ENCODE measurements around the gene FBXL20. TPM values are rescaled to one million over a fixed set of nuclear protein-coding genes. Genes with fewer than 3 reads are reported as not detected.

FBXL20 gene
- total and polyA plus RNA-seq, 4 donors: 1.6 to 8.4 (median 5.2) TPM

DNA sequence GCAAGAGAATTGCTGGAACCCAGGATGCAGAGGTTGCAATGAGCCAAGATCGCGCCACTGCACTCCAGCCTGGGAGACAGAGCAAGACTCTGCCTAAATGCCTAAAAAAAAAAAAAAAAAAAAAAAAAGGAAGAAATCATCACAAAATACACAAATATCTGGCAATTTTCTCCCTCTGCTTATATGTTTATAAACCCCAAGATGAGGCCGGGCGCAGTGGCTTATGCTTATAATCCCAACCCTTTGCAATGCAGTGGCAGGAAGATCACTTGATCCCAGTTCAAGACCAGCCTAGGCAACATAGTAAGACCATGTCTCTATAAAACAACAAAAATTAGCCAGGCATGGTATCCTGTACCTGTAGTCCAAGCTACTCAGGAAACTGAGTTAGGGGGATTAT is 28.2 kb upstream of the FBXL20 start:
- Histone ChIP-seq H3K9ac (ENCODE audit: low read depth in 1 of 2, low read length in 2 of 2) (no peak overlapping the region), H3K36me3 (ENCODE audit: control insufficient read depth in 4 of 4, insufficient read depth in 3 of 4, low read depth in 1 of 4, low read length in 3 of 4) (peaks cover 12 to 65% (median 48%) of the 10 kb centered on the region in 4 donors)
- DNase-seq (ENCODE audit: low spot score): no peak

DNA sequence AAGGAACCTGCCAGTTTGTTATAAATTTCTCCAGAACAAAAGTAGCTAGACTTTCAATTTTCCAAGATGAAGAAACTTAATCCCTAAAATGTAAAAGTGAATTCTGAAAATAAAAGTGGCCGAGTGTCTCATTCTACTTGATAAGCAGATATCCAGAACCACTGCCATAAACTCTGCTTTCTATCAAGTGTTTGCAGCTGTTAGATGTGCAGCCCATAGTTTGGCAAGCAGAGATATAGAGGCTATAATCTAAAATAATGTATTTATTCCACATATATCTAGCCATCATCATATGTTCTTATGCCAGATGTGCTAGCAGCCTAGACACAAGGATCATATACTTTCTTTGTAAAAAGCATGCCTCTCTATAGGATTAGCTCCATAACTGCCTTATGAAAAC is 14.7 kb upstream of the FBXL20 start:
- Histone ChIP-seq H3K9ac (ENCODE audit: low read depth in 1 of 2, low read length in 2 of 2) (no peak overlapping the region), H3K9me3 (ENCODE audit: control insufficient read depth in 4 of 4, low read length in 3 of 4) (no peaks in the 10 kb centered on the region), H3K4me3 (ENCODE audit: low read depth in 1 of 3, low read length in 3 of 3) (no peak overlapping the region), H3K27me3 (ENCODE audit: control insufficient read depth in 4 of 4, insufficient read depth in 4 of 4, low read length in 3 of 4) (no peaks in the 10 kb centered on the region), H3K36me3 (ENCODE audit: control insufficient read depth in 4 of 4, insufficient read depth in 3 of 4, low read depth in 1 of 4, low read length in 3 of 4) (peaks cover 14 to 68% (median 37%) of the 10 kb centered on the region in 4 donors), H3K4me1 (ENCODE audit: control insufficient read depth in 4 of 4, insufficient read depth in 4 of 4, low read length in 3 of 4) (no peaks in the 10 kb centered on the region), H3K27ac (ENCODE audit: low read depth in 1 of 2, low read length in 2 of 2) (no peak overlapping the region)
- 86% methylated on average over 1 of the region's 1 CpG for WGBS
- DNase-seq (ENCODE audit: low spot score): no peak
- no peak for TF ChIP-seq NR2F2 (IDR thresholded peaks at IDR 0.05)
- TF ChIP-seq, protein P1, sequence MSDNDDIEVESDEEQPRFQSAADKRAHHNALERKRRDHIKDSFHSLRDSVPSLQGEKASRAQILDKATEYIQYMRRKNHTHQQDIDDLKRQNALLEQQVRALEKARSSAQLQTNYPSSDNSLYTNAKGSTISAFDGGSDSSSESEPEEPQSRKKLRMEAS (IDR thresholded peaks at IDR 0.05): no peak
- TF ChIP-seq, protein P2, sequence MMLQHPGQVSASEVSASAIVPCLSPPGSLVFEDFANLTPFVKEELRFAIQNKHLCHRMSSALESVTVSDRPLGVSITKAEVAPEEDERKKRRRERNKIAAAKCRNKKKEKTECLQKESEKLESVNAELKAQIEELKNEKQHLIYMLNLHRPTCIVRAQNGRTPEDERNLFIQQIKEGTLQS (IDR thresholded peaks at IDR 0.05): no peak

More for the DNA sequence above, 28.2 kb upstream of the FBXL20 start:
- H3K4me3 ChIP-seq (ENCODE audit: low read depth in 1 of 3, low read length in 3 of 3): no peak overlapping the region
- H3K9me3 ChIP-seq (ENCODE audit: control insufficient read depth in 4 of 4, low read length in 3 of 4): no peaks in the 10 kb centered on the region
- H3K27ac ChIP-seq (ENCODE audit: low read depth in 1 of 2, low read length in 2 of 2): no peak overlapping the region
- H3K27me3 ChIP-seq (ENCODE audit: control insufficient read depth in 4 of 4, insufficient read depth in 4 of 4, low read length in 3 of 4): no peaks in the 10 kb centered on the region
- 98% methylated on average over 4 of the region's 4 CpGs for WGBS
- H3K4me1 ChIP-seq (ENCODE audit: control insufficient read depth in 4 of 4, insufficient read depth in 4 of 4, low read length in 3 of 4): no peaks in the 10 kb centered on the region
- no peak for TF ChIP-seq FOXA2 (IDR thresholded peaks at IDR 0.05)
- no peak for TF ChIP-seq NR2F2 (IDR thresholded peaks at IDR 0.05)
- TF ChIP-seq SP1 (IDR thresholded peaks at IDR 0.05): no peak
- TF ChIP-seq RXRA (IDR thresholded peaks at IDR 0.05): no peak
- TF ChIP-seq EGR1 (IDR thresholded peaks at IDR 0.05; ENCODE audit: low read depth in 2 of 2): no peak
- no peak for TF ChIP-seq HNF4G (IDR thresholded peaks at IDR 0.05)
- TF ChIP-seq HNF4A (conservative IDR thresholded peaks at IDR 0.05): no peak
- TF ChIP-seq, protein P2 (IDR thresholded peaks at IDR 0.05): no peak
- TF ChIP-seq, protein P1 (IDR thresholded peaks at IDR 0.05): no peak
- TF ChIP-seq JUND (IDR thresholded peaks at IDR 0.05): no peak
- TF ChIP-seq FOXA1 (IDR thresholded peaks at IDR 0.05): no peak
- no peak for TF ChIP-seq YY1 (IDR thresholded peaks at IDR 0.05)
- TF ChIP-seq, protein P3, sequence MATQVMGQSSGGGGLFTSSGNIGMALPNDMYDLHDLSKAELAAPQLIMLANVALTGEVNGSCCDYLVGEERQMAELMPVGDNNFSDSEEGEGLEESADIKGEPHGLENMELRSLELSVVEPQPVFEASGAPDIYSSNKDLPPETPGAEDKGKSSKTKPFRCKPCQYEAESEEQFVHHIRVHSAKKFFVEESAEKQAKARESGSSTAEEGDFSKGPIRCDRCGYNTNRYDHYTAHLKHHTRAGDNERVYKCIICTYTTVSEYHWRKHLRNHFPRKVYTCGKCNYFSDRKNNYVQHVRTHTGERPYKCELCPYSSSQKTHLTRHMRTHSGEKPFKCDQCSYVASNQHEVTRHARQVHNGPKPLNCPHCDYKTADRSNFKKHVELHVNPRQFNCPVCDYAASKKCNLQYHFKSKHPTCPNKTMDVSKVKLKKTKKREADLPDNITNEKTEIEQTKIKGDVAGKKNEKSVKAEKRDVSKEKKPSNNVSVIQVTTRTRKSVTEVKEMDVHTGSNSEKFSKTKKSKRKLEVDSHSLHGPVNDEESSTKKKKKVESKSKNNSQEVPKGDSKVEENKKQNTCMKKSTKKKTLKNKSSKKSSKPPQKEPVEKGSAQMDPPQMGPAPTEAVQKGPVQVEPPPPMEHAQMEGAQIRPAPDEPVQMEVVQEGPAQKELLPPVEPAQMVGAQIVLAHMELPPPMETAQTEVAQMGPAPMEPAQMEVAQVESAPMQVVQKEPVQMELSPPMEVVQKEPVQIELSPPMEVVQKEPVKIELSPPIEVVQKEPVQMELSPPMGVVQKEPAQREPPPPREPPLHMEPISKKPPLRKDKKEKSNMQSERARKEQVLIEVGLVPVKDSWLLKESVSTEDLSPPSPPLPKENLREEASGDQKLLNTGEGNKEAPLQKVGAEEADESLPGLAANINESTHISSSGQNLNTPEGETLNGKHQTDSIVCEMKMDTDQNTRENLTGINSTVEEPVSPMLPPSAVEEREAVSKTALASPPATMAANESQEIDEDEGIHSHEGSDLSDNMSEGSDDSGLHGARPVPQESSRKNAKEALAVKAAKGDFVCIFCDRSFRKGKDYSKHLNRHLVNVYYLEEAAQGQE (IDR thresholded peaks at IDR 0.05): no peak
- TF ChIP-seq, protein P4, sequence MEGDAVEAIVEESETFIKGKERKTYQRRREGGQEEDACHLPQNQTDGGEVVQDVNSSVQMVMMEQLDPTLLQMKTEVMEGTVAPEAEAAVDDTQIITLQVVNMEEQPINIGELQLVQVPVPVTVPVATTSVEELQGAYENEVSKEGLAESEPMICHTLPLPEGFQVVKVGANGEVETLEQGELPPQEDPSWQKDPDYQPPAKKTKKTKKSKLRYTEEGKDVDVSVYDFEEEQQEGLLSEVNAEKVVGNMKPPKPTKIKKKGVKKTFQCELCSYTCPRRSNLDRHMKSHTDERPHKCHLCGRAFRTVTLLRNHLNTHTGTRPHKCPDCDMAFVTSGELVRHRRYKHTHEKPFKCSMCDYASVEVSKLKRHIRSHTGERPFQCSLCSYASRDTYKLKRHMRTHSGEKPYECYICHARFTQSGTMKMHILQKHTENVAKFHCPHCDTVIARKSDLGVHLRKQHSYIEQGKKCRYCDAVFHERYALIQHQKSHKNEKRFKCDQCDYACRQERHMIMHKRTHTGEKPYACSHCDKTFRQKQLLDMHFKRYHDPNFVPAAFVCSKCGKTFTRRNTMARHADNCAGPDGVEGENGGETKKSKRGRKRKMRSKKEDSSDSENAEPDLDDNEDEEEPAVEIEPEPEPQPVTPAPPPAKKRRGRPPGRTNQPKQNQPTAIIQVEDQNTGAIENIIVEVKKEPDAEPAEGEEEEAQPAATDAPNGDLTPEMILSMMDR (IDR thresholded peaks at IDR 0.05; ENCODE audit: low read depth, low read length, missing input control): no peak
- no peak for TF ChIP-seq TAF1 (conservative IDR thresholded peaks at IDR 0.05)
- no peak for TF ChIP-seq RAD21 (IDR thresholded peaks at IDR 0.05)
- no peak for TF ChIP-seq GABPA (IDR thresholded peaks at IDR 0.05 in 1 of 2, conservative IDR thresholded peaks at IDR 0.05 in 1 of 2)

Data from liver (tissue), 9 donors.